Endothelial cell of umbilical vein (primary cell): ENCODE data around the gene ANXA4. TPM values are rescaled to one million over a fixed set of nuclear protein-coding genes. Genes with fewer than 3 reads are reported as not detected.

Experiments used
- BruUV-seq: library from RNA; stranded (reverse); fragments of 400-500 nt; replicated peaks from 2 replicates; lab custom pipeline; 2021; lab: Mats Ljungman, UMichigan
- CTCF ChIA-PET: fragments of 300-600, 350-600 bp; sonication (Branson Sonifier 250); formaldehyde crosslinking; loops from one replicate; lab custom pipeline; 2021; ENCODE audit warnings: antibody characterized with exemption, inconsistent platforms; lab: Charles Lee
- POLR2A ChIA-PET: fragments of 300-600, 350-600 bp; sonication (Branson Sonifier 250); formaldehyde crosslinking; loops from one replicate; lab custom pipeline; 2021; ENCODE audit warnings: antibody characterized with exemption, inconsistent platforms; lab: Charles Lee
- DNase-seq: peaks from one replicate; pipeline ENCODE4 v3.0.0-alpha.2; 2011; ENCODE audit warnings: low read depth, low spot score
- FAIRE-seq: peaks from 2 replicates; lab custom pipeline; 2011; peaks lifted over from hg19 to GRCh38; lab: Jason Lieb, UNC
- H2AFZ ChIP-seq: 2 replicates; pipeline ENCODE4 v1.6.0; 2012; ENCODE audit warnings: low read depth, low read length, control low read depth, inconsistent platforms
- H3K27ac ChIP-seq: 2 replicates; pipeline ENCODE4 v1.5.1; 2011; ENCODE audit warnings: low read depth, mild to moderate bottlenecking, control low read depth, low read length, moderate library complexity; ENCODE audit not compliant: insufficient read depth
- H3K27me3 ChIP-seq, 2 experiments: 2 replicates each; pipeline versions ENCODE4 v1.6.0 to v1.6.1; 2011; ENCODE audit warnings: low read length in 2 of 2, mixed read lengths in 1 of 2; ENCODE audit not compliant: control insufficient read depth in 2 of 2, insufficient read depth in 2 of 2
- H3K36me3 ChIP-seq, 2 experiments: 2 replicates in 1 of 2; 3 replicates in 1 of 2; pipeline ENCODE4 v1.5.1; 2011; ENCODE audit warnings: low read length in 2 of 2, mild to moderate bottlenecking in 1 of 2, moderate library complexity in 1 of 2; ENCODE audit not compliant: control insufficient read depth in 2 of 2, insufficient read depth in 2 of 2; ENCODE audit errors: extremely low read depth in 1 of 2
- H3K4me1 ChIP-seq: 3 replicates; pipeline ENCODE4 v1.5.1; 2011; ENCODE audit warnings: mild to moderate bottlenecking, low read length; ENCODE audit not compliant: control insufficient read depth, insufficient read depth; ENCODE audit errors: extremely low read depth
- H3K4me2 ChIP-seq: 2 replicates; pipeline ENCODE4 v1.6.1; 2011; ENCODE audit warnings: low read length, control low read depth, mixed read lengths; ENCODE audit not compliant: insufficient read depth
- H3K4me3 ChIP-seq, 3 experiments: fragments of 200-600 bp in 1 of 3; sonication (generic), shearing (Covaris generic) in 1 of 3; replicated peaks in 1 of 3; 2 replicates each; pipeline ENCODE4 v1.5.1; 2011 to 2016; ENCODE audit warnings: control low read depth in 3 of 3, low read length in 3 of 3, mild to moderate bottlenecking in 2 of 3, inconsistent platforms in 1 of 3, low read depth in 1 of 3, moderate library complexity in 1 of 3; ENCODE audit not compliant: insufficient read depth in 1 of 3
- H3K79me2 ChIP-seq: 2 replicates; pipeline ENCODE4 v1.6.0; 2012; ENCODE audit warnings: low read length, inconsistent platforms; ENCODE audit not compliant: control insufficient read depth, insufficient read depth
- H3K9ac ChIP-seq: replicated peaks from 2 replicates; pipeline ENCODE3; 2011; ENCODE audit warnings: low read length, control low read depth; ENCODE audit not compliant: insufficient read depth; ENCODE audit errors: extremely low read depth
- H3K9me1 ChIP-seq: replicated peaks from 3 replicates; pipeline ENCODE4 v1.6.0; 2011; ENCODE audit warnings: mild to moderate bottlenecking, low read length; ENCODE audit not compliant: control insufficient read depth, insufficient read depth; ENCODE audit errors: extremely low read depth
- H3K9me3 ChIP-seq: replicated peaks from 2 replicates; pipeline ENCODE4 v1.5.1; 2012; ENCODE audit warnings: low read length, inconsistent platforms; ENCODE audit not compliant: control insufficient read depth, insufficient read depth
- H4K20me1 ChIP-seq: replicated peaks from 2 replicates; pipeline ENCODE3; 2011; ENCODE audit warnings: mild to moderate bottlenecking, low read length; ENCODE audit not compliant: control insufficient read depth, insufficient read depth; ENCODE audit errors: extremely low read depth
- EZH2 ChIP-seq: IDR thresholded peaks from 2 replicates; pipeline ENCODE4 v1.6.1; 2012; ENCODE audit warnings: borderline replicate concordance, low read depth, mild to moderate bottlenecking, moderate library complexity, low read length, inconsistent platforms; ENCODE audit not compliant: severe bottlenecking
- FOS ChIP-seq: IDR thresholded peaks from 2 replicates; pipeline ENCODE4 v1.6.1; 2011; ENCODE audit warnings: mild to moderate bottlenecking, low read length, moderate library complexity, borderline replicate concordance; ENCODE audit not compliant: insufficient read depth
- GATA2 ChIP-seq: IDR thresholded peaks from 2 replicates; pipeline ENCODE4 v1.7.0; 2011; ENCODE audit warnings: low read depth, mild to moderate bottlenecking, moderate library complexity, mixed read lengths, low read length; ENCODE audit not compliant: insufficient read length, insufficient read depth
- JUN ChIP-seq: IDR thresholded peaks from 2 replicates; pipeline ENCODE4 v1.6.1; 2011; ENCODE audit warnings: borderline replicate concordance, low read depth; ENCODE audit not compliant: insufficient read length, insufficient read depth
- MYC ChIP-seq: IDR thresholded peaks from one replicate; pipeline ENCODE4 v1.6.1; 2011; ENCODE audit warnings: mild to moderate bottlenecking, low read depth, low read length
- POLR2A ChIP-seq: IDR thresholded peaks from 2 replicates; pipeline ENCODE4 v1.6.1; 2012; ENCODE audit warnings: low read depth, mild to moderate bottlenecking, control low read depth, low read length
- dilution Hi-C: fragments of 300-500 bp; cut with MboI; formaldehyde crosslinking; loops from one replicate; pipeline ENCODE4 v1.15.0; 2019; ENCODE audit warnings: low sequenced_read_pairs; ENCODE audit not compliant: extremely low pct_ligation_motif_present
- intact Hi-C: fragments of 100-400 bp; cut with micrococcal nuclease; formaldehyde crosslinking; loops from one replicate; pipeline ENCODE4 v1.10.0; 2022
- polyA plus RNA-seq, 4 experiments: library from polyadenylated mRNA; depleted of rRNA in 3 of 4; stranded (reverse) in 3 of 4; unstranded in 1 of 4; fragments of >200 nt; gene quantifications; 2 replicates each; pipeline versions ENCODE4 v1.2.1 to v1.2.3, GENCODE V29; 2011 to 2012; ENCODE audit warnings: missing spikeins in 1 of 4
- total RNA-seq: library from RNA; stranded (reverse); gene quantifications from 2 replicates; pipeline ENCODE4 v1.2.3, GENCODE V29; 2021
- TF ChIP-seq, protein P1 (sequence below): IDR thresholded peaks from 2 replicates; pipeline ENCODE4 v1.6.1; 2011; ENCODE audit not compliant: insufficient read depth, insufficient read length
- TF ChIP-seq, protein P2 (sequence below), 2 donors: IDR thresholded peaks; 1 replicate in 1 of 2; 2 replicates in 1 of 2; pipeline ENCODE4 v1.5.1; 2011; ENCODE audit warnings: low read length in 2 of 2, mild to moderate bottlenecking in 2 of 2, moderate library complexity in 2 of 2, control low read depth in 1 of 2, inconsistent platforms in 1 of 2, low read depth in 1 of 2; ENCODE audit not compliant: insufficient read depth in 1 of 2; ENCODE audit errors: extremely low read depth in 1 of 2

Gene ANXA4
- total and polyA plus RNA-seq, 2 donors (not counting 3 experiments of a cell fraction or from before 2014, with no cell fraction given) = 29.4 to 79.6 TPM

DNA sequence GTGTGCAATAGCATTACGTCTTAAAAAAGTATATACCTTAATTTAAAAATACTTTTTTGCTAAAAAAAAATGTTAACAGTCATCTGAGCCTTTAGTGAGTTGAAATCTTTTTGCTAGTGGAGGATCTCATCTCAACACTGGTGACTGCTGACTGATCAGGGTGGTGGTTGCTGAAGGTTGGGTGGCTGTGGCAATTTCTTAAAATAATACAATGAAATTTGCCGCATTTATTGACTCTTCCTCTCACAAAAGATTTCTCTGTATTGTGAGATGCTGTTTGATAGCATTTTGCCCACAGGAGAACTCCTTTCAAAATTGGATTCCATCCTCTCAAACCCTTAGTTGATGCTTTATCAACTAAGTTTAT is 46.1 kb upstream of the ANXA4 start:
- H3K9me1 ChIP-seq = no peaks in the 10 kb centered on the region
- no peak overlapping the region for H3K27ac ChIP-seq
- H3K4me1 ChIP-seq = no peaks in the 10 kb centered on the region
- no peaks in the 10 kb centered on the region for H4K20me1 ChIP-seq
- H3K79me2 ChIP-seq = no peaks in the 10 kb centered on the region
- TF ChIP-seq, protein P1, sequence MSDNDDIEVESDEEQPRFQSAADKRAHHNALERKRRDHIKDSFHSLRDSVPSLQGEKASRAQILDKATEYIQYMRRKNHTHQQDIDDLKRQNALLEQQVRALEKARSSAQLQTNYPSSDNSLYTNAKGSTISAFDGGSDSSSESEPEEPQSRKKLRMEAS = no peak
- TF ChIP-seq, protein P2, sequence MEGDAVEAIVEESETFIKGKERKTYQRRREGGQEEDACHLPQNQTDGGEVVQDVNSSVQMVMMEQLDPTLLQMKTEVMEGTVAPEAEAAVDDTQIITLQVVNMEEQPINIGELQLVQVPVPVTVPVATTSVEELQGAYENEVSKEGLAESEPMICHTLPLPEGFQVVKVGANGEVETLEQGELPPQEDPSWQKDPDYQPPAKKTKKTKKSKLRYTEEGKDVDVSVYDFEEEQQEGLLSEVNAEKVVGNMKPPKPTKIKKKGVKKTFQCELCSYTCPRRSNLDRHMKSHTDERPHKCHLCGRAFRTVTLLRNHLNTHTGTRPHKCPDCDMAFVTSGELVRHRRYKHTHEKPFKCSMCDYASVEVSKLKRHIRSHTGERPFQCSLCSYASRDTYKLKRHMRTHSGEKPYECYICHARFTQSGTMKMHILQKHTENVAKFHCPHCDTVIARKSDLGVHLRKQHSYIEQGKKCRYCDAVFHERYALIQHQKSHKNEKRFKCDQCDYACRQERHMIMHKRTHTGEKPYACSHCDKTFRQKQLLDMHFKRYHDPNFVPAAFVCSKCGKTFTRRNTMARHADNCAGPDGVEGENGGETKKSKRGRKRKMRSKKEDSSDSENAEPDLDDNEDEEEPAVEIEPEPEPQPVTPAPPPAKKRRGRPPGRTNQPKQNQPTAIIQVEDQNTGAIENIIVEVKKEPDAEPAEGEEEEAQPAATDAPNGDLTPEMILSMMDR (IDR thresholded peaks at IDR 0.05; ENCODE audit: extremely low read depth in 1 of 2, insufficient read depth in 1 of 2, low read depth in 1 of 2, low read length in 2 of 2) = no peak
- TF ChIP-seq EZH2 (no peak), POLR2A (no peak), MYC (no peak), JUN (no peak), GATA2 (no peak), FOS (no peak)
- H3K9ac ChIP-seq = no peak overlapping the region
- H2AFZ ChIP-seq = no peak overlapping the region
- POLR2A ChIA-PET = no interaction called here
- no peak for FAIRE-seq
- H3K9me3 ChIP-seq = no peaks in the 10 kb centered on the region
- BruUV-seq = no TSS peak
- CTCF ChIA-PET = interaction anchor here (1.6 to 3.7 kb wide), 3 partner anchors 9 to 28 kb away, joined by 5 to 17 read pairs (median 6); no protein-coding TSS in a partner anchor
- dilution Hi-C loops = no loop called here
- intact Hi-C loops = no loop called here
- H3K4me3 ChIP-seq = no peak overlapping the region
- H3K36me3 ChIP-seq = no peaks in the 10 kb centered on the region
- no peak overlapping the region for H3K4me2 ChIP-seq
- no peaks in the 10 kb centered on the region for H3K27me3 ChIP-seq
- DNase-seq = no peak
